ENCODE results near the gene RBKS. TPM values are rescaled to one million over a fixed set of nuclear protein-coding genes. Genes with fewer than 3 reads are reported as not detected.

The RBKS gene
- total RNA-seq, 1 experiment from 2014 or later = 2.4 TPM

GRCh38 chr2:27822049-27822448 is 68.1 kb downstream of the RBKS start:
- no peak for DNase-seq (ENCODE audit: low read depth, low spot score)
- in situ Hi-C loops (cut with HindIII; ENCODE audit: low pct_unique_long_range_greater_than_20kb, low sequenced_read_pairs) = no loop called here

GRCh38 chr2:27815860-27816438 is 74.2 kb downstream of the RBKS start:
- in situ Hi-C loops (cut with HindIII; ENCODE audit: low pct_unique_long_range_greater_than_20kb, low sequenced_read_pairs) = no loop called here
- DNase-seq (ENCODE audit: low read depth, low spot score) = no peak

GRCh38 chr2:27814758-27815157 is 75.4 kb downstream of the RBKS start:
- in situ Hi-C loops (cut with HindIII; ENCODE audit: low pct_unique_long_range_greater_than_20kb, low sequenced_read_pairs) = no loop called here
- DNase-seq (ENCODE audit: low read depth, low spot score) = no peak

- in situ Hi-C loops (cut with HindIII; ENCODE audit: low pct_unique_long_range_greater_than_20kb, low sequenced_read_pairs) = no loop called here
- no peak for DNase-seq (ENCODE audit: low read depth, low spot score)
Observed at GRCh38 chr2:27811768-27812167, 78.4 kb downstream of the RBKS start.

- no peak for DNase-seq (ENCODE audit: low read depth, low spot score)
- in situ Hi-C loops (cut with HindIII; ENCODE audit: low pct_unique_long_range_greater_than_20kb, low sequenced_read_pairs) = no loop called here
Observed at GRCh38 chr2:27810455-27810854, 79.7 kb downstream of the RBKS start.

- DNase-seq (ENCODE audit: low read depth, low spot score) = no peak
- in situ Hi-C loops (cut with HindIII; ENCODE audit: low pct_unique_long_range_greater_than_20kb, low sequenced_read_pairs) = no loop called here
Observed at GRCh38 chr2:27809761-27810241, 80.4 kb downstream of the RBKS start.

GRCh38 chr2:27808984-27809383 is 81.2 kb downstream of the RBKS start:
- in situ Hi-C loops (cut with HindIII; ENCODE audit: low pct_unique_long_range_greater_than_20kb, low sequenced_read_pairs) = no loop called here
- DNase-seq (ENCODE audit: low read depth, low spot score) = no peak

- no peak for DNase-seq (ENCODE audit: low read depth, low spot score)
- in situ Hi-C loops (cut with HindIII; ENCODE audit: low pct_unique_long_range_greater_than_20kb, low sequenced_read_pairs) = no loop called here
Observed at GRCh38 chr2:27808418-27808817, 81.8 kb downstream of the RBKS start.

- in situ Hi-C loops (cut with HindIII; ENCODE audit: low pct_unique_long_range_greater_than_20kb, low sequenced_read_pairs) = no loop called here
- peak; percentile 65 for DNase-seq (ENCODE audit: low read depth, low spot score)
Observed at GRCh38 chr2:27807476-27807875, 82.7 kb downstream of the RBKS start.

GRCh38 chr2:27806311-27807059 is 83.7 kb downstream of the RBKS start:
- DNase-seq (ENCODE audit: low read depth, low spot score) = no peak
- in situ Hi-C loops (cut with HindIII; ENCODE audit: low pct_unique_long_range_greater_than_20kb, low sequenced_read_pairs) = no loop called here

GRCh38 chr2:27805180-27805579 is 85.0 kb downstream of the RBKS start:
- DNase-seq (ENCODE audit: low read depth, low spot score) = no peak
- in situ Hi-C loops (cut with HindIII; ENCODE audit: low pct_unique_long_range_greater_than_20kb, low sequenced_read_pairs) = no loop called here

- in situ Hi-C loops (cut with HindIII; ENCODE audit: low pct_unique_long_range_greater_than_20kb, low sequenced_read_pairs) = no loop called here
- DNase-seq (ENCODE audit: low read depth, low spot score) = no peak
Observed at GRCh38 chr2:27804146-27804545, 86.0 kb downstream of the RBKS start.

- no peak for DNase-seq (ENCODE audit: low read depth, low spot score)
- in situ Hi-C loops (cut with HindIII; ENCODE audit: low pct_unique_long_range_greater_than_20kb, low sequenced_read_pairs) = no loop called here
Observed at GRCh38 chr2:27803046-27803445, 87.1 kb downstream of the RBKS start.

- in situ Hi-C loops (cut with HindIII; ENCODE audit: low pct_unique_long_range_greater_than_20kb, low sequenced_read_pairs) = no loop called here
- no peak for DNase-seq (ENCODE audit: low read depth, low spot score)
Observed at GRCh38 chr2:27802547-27802946, 87.6 kb downstream of the RBKS start.

- in situ Hi-C loops (cut with HindIII; ENCODE audit: low pct_unique_long_range_greater_than_20kb, low sequenced_read_pairs) = no loop called here
Observed at GRCh38 chr2:27800856-27801255, 89.3 kb downstream of the RBKS start.

GRCh38 chr2:27799646-27800010 is 90.6 kb downstream of the RBKS start:
- DNase-seq (ENCODE audit: low read depth, low spot score) = no peak
- in situ Hi-C loops (cut with HindIII; ENCODE audit: low pct_unique_long_range_greater_than_20kb, low sequenced_read_pairs) = no loop called here

More at GRCh38 chr2:27800856-27801255, 89.3 kb downstream of the RBKS start:
- no peak for DNase-seq (ENCODE audit: low read depth, low spot score)

GRCh38 chr2:27798948-27799645 is 91.1 kb downstream of the RBKS start:
- in situ Hi-C loops (cut with HindIII; ENCODE audit: low pct_unique_long_range_greater_than_20kb, low sequenced_read_pairs) = no loop called here
- DNase-seq (ENCODE audit: low read depth, low spot score) = peak; percentile 70

GRCh38 chr2:27798486-27798885 is 91.7 kb downstream of the RBKS start:
- DNase-seq (ENCODE audit: low read depth, low spot score) = no peak
- in situ Hi-C loops (cut with HindIII; ENCODE audit: low pct_unique_long_range_greater_than_20kb, low sequenced_read_pairs) = no loop called here

- in situ Hi-C loops (cut with HindIII; ENCODE audit: low pct_unique_long_range_greater_than_20kb, low sequenced_read_pairs) = no loop called here
- no peak for DNase-seq (ENCODE audit: low read depth, low spot score)
Observed at GRCh38 chr2:27797841-27798240, 92.3 kb downstream of the RBKS start.

All from SK-MEL-5 (cell line).